HepG2 (cell line): ENCODE results near the gene HNF1B.
"Not testable (repeated sequence)": the region's sequence is repeated elsewhere in the genome, so short reads cannot be mapped to it uniquely, and the experiment has no call there.

Experiments
- MYNN ChIP-seq: sonication (generic); formaldehyde crosslinking; IDR thresholded peaks from 2 replicates; pipeline ENCODE4 v1.4.0; 2020; ENCODE audit warnings: mild to moderate bottlenecking, low read depth, missing genetic modification reagents
- USF2 ChIP-seq, 2 experiments: sonication (generic) in 1 of 2; formaldehyde crosslinking in 1 of 2; IDR thresholded peaks; 2 replicates each; pipeline versions ENCODE4 v1.5.1 to v1.6.1; 2011 to 2020; ENCODE audit warnings: borderline replicate concordance in 1 of 2, low read depth in 1 of 2, low read length in 1 of 2, mild to moderate bottlenecking in 1 of 2, missing genetic modification reagents in 1 of 2, moderate library complexity in 1 of 2
- ZBTB7A ChIP-seq: sonication (generic); formaldehyde crosslinking; IDR thresholded peaks from 2 replicates; pipeline ENCODE4 v1.8.0; 2022; ENCODE audit warnings: mild to moderate bottlenecking, missing genetic modification reagents

DNA sequence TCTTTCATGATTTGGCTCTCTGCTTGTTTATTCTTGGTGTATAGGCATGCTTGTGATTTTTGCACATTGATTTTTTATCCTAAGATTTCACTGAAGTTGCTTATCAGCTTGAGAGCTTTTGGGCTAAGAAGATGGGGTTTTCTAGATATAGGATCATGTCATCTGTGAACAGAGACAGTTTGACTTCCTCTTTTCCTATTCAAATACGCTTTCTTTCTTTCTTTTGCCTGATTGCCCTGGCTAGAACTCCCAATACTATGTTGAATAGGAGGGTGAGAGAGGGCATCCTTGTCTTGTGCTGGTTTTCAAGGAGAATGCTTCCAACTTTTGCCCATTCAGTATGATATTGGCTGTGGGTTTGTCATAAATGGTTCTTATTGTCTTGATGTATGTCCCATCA lies 37.6 kb upstream of the HNF1B start:
- TF ChIP-seq MYNN (CRISPR knock-in tag); USF2 (IDR thresholded peaks at IDR 0.05; ENCODE audit: low read depth, low read length); USF2 (CRISPR knock-in tag; IDR thresholded peaks at IDR 0.05; ENCODE audit: borderline replicate concordance); ZBTB7A (CRISPR knock-in tag): not testable (repeated sequence)
